Measurements from ENCODE around the gene PAX3. TPM values are rescaled to one million over a fixed set of nuclear protein-coding genes. Genes with fewer than 3 reads are reported as not detected.

The PAX3 gene
- total and polyA plus RNA-seq, 12 donors: not detected

- no peaks in the 10 kb centered on the region for H3K9me3 ChIP-seq (replicated peaks in 1 of 3)
- no peak overlapping the region for H3K4me3 ChIP-seq
- 9 to 22% (median 17%) methylated on average over 10 of the region's 10 CpGs for WGBS, 4 donors
- no peaks in the 10 kb centered on the region for H3K36me3 ChIP-seq (replicated peaks in 1 of 2)
- intact Hi-C loops (cut with DNase I): no loop called here
- DNase-seq: no peak
- H3K27me3 ChIP-seq: peaks cover 38% of the 10 kb centered on the region
- H3K27ac ChIP-seq: no peak overlapping the region
- no peaks in the 10 kb centered on the region for H3K4me1 ChIP-seq (replicated peaks in 1 of 2)
- TF ChIP-seq POLR2A (IDR thresholded peaks at IDR 0.05): no peak
- TF ChIP-seq, protein P1, sequence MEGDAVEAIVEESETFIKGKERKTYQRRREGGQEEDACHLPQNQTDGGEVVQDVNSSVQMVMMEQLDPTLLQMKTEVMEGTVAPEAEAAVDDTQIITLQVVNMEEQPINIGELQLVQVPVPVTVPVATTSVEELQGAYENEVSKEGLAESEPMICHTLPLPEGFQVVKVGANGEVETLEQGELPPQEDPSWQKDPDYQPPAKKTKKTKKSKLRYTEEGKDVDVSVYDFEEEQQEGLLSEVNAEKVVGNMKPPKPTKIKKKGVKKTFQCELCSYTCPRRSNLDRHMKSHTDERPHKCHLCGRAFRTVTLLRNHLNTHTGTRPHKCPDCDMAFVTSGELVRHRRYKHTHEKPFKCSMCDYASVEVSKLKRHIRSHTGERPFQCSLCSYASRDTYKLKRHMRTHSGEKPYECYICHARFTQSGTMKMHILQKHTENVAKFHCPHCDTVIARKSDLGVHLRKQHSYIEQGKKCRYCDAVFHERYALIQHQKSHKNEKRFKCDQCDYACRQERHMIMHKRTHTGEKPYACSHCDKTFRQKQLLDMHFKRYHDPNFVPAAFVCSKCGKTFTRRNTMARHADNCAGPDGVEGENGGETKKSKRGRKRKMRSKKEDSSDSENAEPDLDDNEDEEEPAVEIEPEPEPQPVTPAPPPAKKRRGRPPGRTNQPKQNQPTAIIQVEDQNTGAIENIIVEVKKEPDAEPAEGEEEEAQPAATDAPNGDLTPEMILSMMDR (IDR thresholded peaks at IDR 0.05): no peak
Observed at GRCh38 chr2:222241128-222241870, 57.5 kb downstream of the PAX3 start.

GRCh38 chr2:222240676-222241049, 58.1 kb downstream of the PAX3 start:
- WGBS, 4 donors: 24 to 29% (median 26%) methylated on average over 5 of the region's 5 CpGs
- intact Hi-C loops (cut with DNase I): no loop called here
- no peak overlapping the region for H3K27ac ChIP-seq
- H3K9me3 ChIP-seq (replicated peaks in 1 of 3): no peaks in the 10 kb centered on the region
- H3K27me3 ChIP-seq: peaks cover 38% of the 10 kb centered on the region
- H3K36me3 ChIP-seq (replicated peaks in 1 of 2): no peaks in the 10 kb centered on the region
- TF ChIP-seq POLR2A (IDR thresholded peaks at IDR 0.05): no peak
- TF ChIP-seq, protein P1 (IDR thresholded peaks at IDR 0.05): no peak
- H3K4me1 ChIP-seq (replicated peaks in 1 of 2): no peaks in the 10 kb centered on the region
- H3K4me3 ChIP-seq: no peak overlapping the region
- DNase-seq: no peak

DNA sequence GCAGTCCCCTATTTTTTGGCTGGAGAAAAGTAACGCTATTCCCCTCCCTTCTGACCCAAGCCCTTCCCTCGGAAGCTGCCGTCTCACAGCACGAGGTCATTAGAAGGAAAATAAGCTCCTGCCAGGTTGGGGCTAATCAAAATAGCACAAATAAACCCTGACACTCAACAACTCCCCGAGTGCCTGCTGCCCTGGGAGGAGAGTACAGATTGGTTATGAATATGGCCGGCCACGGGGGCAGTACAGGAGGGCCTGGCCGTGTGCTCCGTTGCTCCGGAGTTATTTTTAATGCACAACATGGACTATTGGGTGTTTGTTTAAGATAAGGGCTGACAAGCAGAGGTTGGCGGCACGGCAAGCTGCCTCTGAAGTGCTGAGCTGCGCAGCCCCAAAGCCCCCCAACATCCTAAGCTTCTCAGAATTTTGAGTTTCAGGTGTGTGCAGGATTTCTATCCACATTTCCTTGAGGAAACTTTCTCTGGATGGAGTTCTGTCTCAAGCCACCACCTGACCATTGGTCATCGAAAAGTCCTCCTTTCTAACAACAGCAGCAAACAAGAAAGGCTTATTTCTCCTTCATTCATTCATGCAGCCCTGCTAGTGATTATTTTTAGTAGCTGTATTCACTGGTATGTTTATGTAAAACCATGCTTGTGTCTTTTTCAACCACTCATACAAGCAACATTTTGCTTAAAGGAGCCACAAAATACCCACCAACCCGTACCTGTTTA, 58.7 kb downstream of the PAX3 start:
- Histone ChIP-seq H3K4me3 (no peak overlapping the region), H3K36me3 (replicated peaks in 1 of 2) (no peaks in the 10 kb centered on the region), H3K27ac (no peak overlapping the region), H3K27me3 (peaks cover 38% of the 10 kb centered on the region), H3K9me3 (replicated peaks in 1 of 3) (no peaks in the 10 kb centered on the region), H3K4me1 (replicated peaks in 1 of 2) (no peaks in the 10 kb centered on the region)
- intact Hi-C loops (cut with DNase I): no loop called here
- TF ChIP-seq POLR2A (IDR thresholded peaks at IDR 0.05): no peak
- TF ChIP-seq, protein P1 (IDR thresholded peaks at IDR 0.05): no peak
- 5 to 7% (median 7%) methylated on average over 14 to 15 of the region's 15 CpGs for WGBS, 4 donors
- DNase-seq: no peak

DNA sequence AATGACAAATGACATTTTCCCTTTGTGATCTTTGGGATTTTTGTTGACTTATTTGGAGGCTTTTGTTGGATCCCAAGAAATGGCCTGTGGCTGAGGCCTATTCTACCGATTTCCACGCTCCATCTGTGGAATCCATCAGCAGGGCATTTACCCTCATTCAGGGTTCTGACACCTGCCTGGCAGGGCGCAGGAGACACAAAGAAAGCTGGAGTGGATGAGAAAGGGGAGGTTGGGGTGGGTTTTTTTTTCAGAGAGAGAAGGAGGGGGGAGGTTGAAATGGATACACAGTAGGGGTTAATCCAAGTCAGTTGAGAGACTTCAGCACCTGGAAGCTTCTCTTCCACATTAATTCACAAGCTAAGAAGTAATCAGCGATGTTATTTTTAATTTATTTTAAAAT, 59.7 kb downstream of the PAX3 start:
- no peak overlapping the region for H3K27ac ChIP-seq
- no peak overlapping the region for H3K4me3 ChIP-seq
- H3K36me3 ChIP-seq (replicated peaks in 1 of 2): no peaks in the 10 kb centered on the region
- H3K9me3 ChIP-seq (replicated peaks in 1 of 3): no peaks in the 10 kb centered on the region
- no peak for DNase-seq
- intact Hi-C loops (cut with DNase I): no loop called here
- H3K27me3 ChIP-seq: peaks cover 38% of the 10 kb centered on the region
- TF ChIP-seq POLR2A (IDR thresholded peaks at IDR 0.05): no peak
- TF ChIP-seq, protein P1 (IDR thresholded peaks at IDR 0.05): no peak
- WGBS, 4 donors: 36 to 46% (median 45%) methylated on average over 4 of the region's 4 CpGs
- H3K4me1 ChIP-seq (replicated peaks in 1 of 2): no peaks in the 10 kb centered on the region
